Fibroblast of lung (primary cell): ENCODE results near the gene PDCD10. TPM values are rescaled to one million over a fixed set of nuclear protein-coding genes. Genes with fewer than 3 reads are reported as not detected.

Source experiments
- DNase-seq, 2 donors: peaks; one replicate each; pipeline versions ENCODE4 v3.0.0 to v3.0.0-alpha.2; 2010; ENCODE audit warnings: low read depth in 2 of 2
- H2AFZ ChIP-seq: 2 replicates; pipeline ENCODE4 v1.5.1; 2012; ENCODE audit warnings: low read length, control low read depth, inconsistent platforms
- H3K27ac ChIP-seq: 2 replicates; pipeline ENCODE4 v1.5.1; 2011; ENCODE audit warnings: low read length, control low read depth; ENCODE audit not compliant: insufficient read depth
- H3K27me3 ChIP-seq: 2 replicates; pipeline ENCODE4 v1.5.1; 2011; ENCODE audit warnings: mild to moderate bottlenecking, low read length; ENCODE audit not compliant: control insufficient read depth, insufficient read depth
- H3K36me3 ChIP-seq: 2 replicates; pipeline ENCODE4 v1.5.1; 2011; ENCODE audit warnings: low read length; ENCODE audit not compliant: control insufficient read depth, insufficient read depth
- H3K4me1 ChIP-seq: 2 replicates; pipeline ENCODE4 v1.5.1; 2011; ENCODE audit warnings: low read length; ENCODE audit not compliant: control insufficient read depth, insufficient read depth; ENCODE audit errors: extremely low read depth
- H3K4me2 ChIP-seq: 2 replicates; pipeline ENCODE4 v1.5.1; 2011; ENCODE audit warnings: low read length, control low read depth; ENCODE audit not compliant: insufficient read depth; ENCODE audit errors: extremely low read depth
- H3K4me3 ChIP-seq, 4 experiments: fragments of 200-600 bp in 1 of 4; sonication (generic) in 1 of 4; replicated peaks in 1 of 4; 2 replicates each; pipeline ENCODE4 v1.5.1; 2011 to 2016; ENCODE audit warnings: low read length in 4 of 4, low read depth in 3 of 4, mild to moderate bottlenecking in 3 of 4, control low read depth in 2 of 4, inconsistent platforms in 1 of 4, mixed read lengths in 1 of 4; ENCODE audit not compliant: insufficient read depth in 1 of 4; ENCODE audit errors: control extremely low read depth in 1 of 4
- H3K79me2 ChIP-seq: 2 replicates; pipeline ENCODE4 v1.5.1; 2012; ENCODE audit warnings: mild to moderate bottlenecking, low read length, inconsistent platforms; ENCODE audit not compliant: control insufficient read depth, insufficient read depth
- H3K9ac ChIP-seq: 2 replicates; pipeline ENCODE4 v1.5.1; 2011; ENCODE audit warnings: mild to moderate bottlenecking, low read length, control low read depth; ENCODE audit not compliant: insufficient read depth
- H3K9me3 ChIP-seq: 2 replicates; pipeline ENCODE4 v1.5.1; 2012; ENCODE audit warnings: low read depth, low read length; ENCODE audit not compliant: control insufficient read depth, insufficient read depth
- H4K20me1 ChIP-seq: 2 replicates; pipeline ENCODE4 v1.5.1; 2011; ENCODE audit warnings: low read length; ENCODE audit not compliant: control insufficient read depth, insufficient read depth; ENCODE audit errors: extremely low read depth
- CTCF ChIP-seq, 2 donors: IDR thresholded peaks in 1 of 2; conservative IDR thresholded peaks in 1 of 2; 1 replicate in 1 of 2; 2 replicates in 1 of 2; pipeline ENCODE4 v1.5.1; 2011 to 2012; ENCODE audit warnings: low read length in 2 of 2, control low read depth in 1 of 2, inconsistent platforms in 1 of 2, low read depth in 1 of 2, mild to moderate bottlenecking in 1 of 2
- EZH2 ChIP-seq: IDR thresholded peaks from 2 replicates; pipeline ENCODE4 v1.5.1; 2012; ENCODE audit warnings: low read length, control low read depth, mild to moderate bottlenecking; ENCODE audit errors: missing control alignments
- polyA plus RNA-seq, 2 donors: library from polyadenylated mRNA; depleted of rRNA in 1 of 2; stranded (reverse) in 1 of 2; unstranded in 1 of 2; fragments of >200 nt; gene quantifications; 2 replicates each; pipeline ENCODE4 v1.2.1, GENCODE V29; 2011 to 2012; ENCODE audit warnings: missing spikeins in 1 of 2
- total RNA-seq: library from RNA; depleted of rRNA; stranded (reverse); fragments of >200 nt; gene quantifications from 2 replicates; pipeline ENCODE4 v1.2.1, GENCODE V29; 2014

Gene PDCD10
- total and polyA plus RNA-seq, 2 donors (not counting 1 experiment from before 2014, with no cell fraction given): 46.6 to 90.4 TPM

- Histone ChIP-seq H3K9me3 (no peaks in the 10 kb centered on the region), H3K4me2 (no peak overlapping the region), H3K27me3 (no peaks in the 10 kb centered on the region), H3K36me3 (no peaks in the 10 kb centered on the region), H3K4me3 (no peak overlapping the region), H3K79me2 (peaks cover 22% of the 10 kb centered on the region), H3K27ac (no peak overlapping the region), H3K9ac (no peak overlapping the region), H2AFZ (no peak overlapping the region), H4K20me1 (no peaks in the 10 kb centered on the region), H3K4me1 (no peaks in the 10 kb centered on the region)
- TF ChIP-seq CTCF (conservative IDR thresholded peaks at IDR 0.05 in 1 of 2, IDR thresholded peaks at IDR 0.05 in 1 of 2; ENCODE audit: low read depth in 1 of 2, low read length in 2 of 2): no peak
- TF ChIP-seq EZH2: no peak
- no peak for DNase-seq
Measured at GRCh38 chr3:167711439-167711838, 23.3 kb downstream of the PDCD10 start.

- Histone ChIP-seq H3K4me3 (no peak overlapping the region), H3K79me2 (peaks cover 18% of the 10 kb centered on the region), H3K9ac (no peak overlapping the region), H3K27me3 (no peaks in the 10 kb centered on the region), H3K36me3 (no peaks in the 10 kb centered on the region), H2AFZ (no peak overlapping the region), H4K20me1 (peaks cover 2% of the 10 kb centered on the region), H3K4me1 (no peaks in the 10 kb centered on the region), H3K9me3 (no peaks in the 10 kb centered on the region), H3K4me2 (no peak overlapping the region), H3K27ac (no peak overlapping the region)
- no peak for TF ChIP-seq EZH2
- no peak for TF ChIP-seq CTCF (conservative IDR thresholded peaks at IDR 0.05 in 1 of 2, IDR thresholded peaks at IDR 0.05 in 1 of 2; ENCODE audit: low read depth in 1 of 2, low read length in 2 of 2)
- DNase-seq: no peak
Measured at GRCh38 chr3:167710552-167710951, 24.1 kb downstream of the PDCD10 start.

GRCh38 chr3:167709690-167710089 lies 25.0 kb downstream of the PDCD10 start:
- H3K27ac ChIP-seq: no peak overlapping the region
- no peak overlapping the region for H3K4me2 ChIP-seq
- H3K9ac ChIP-seq: no peak overlapping the region
- H3K36me3 ChIP-seq: no peaks in the 10 kb centered on the region
- H3K9me3 ChIP-seq: no peaks in the 10 kb centered on the region
- DNase-seq: no peak
- H2AFZ ChIP-seq: no peak overlapping the region
- TF ChIP-seq EZH2 (no peak), CTCF (conservative IDR thresholded peaks at IDR 0.05 in 1 of 2, IDR thresholded peaks at IDR 0.05 in 1 of 2; ENCODE audit: low read depth in 1 of 2, low read length in 2 of 2) (no peak)
- no peak overlapping the region for H3K4me3 ChIP-seq
- peaks cover 4% of the 10 kb centered on the region for H4K20me1 ChIP-seq
- no peaks in the 10 kb centered on the region for H3K27me3 ChIP-seq
- peaks cover 13% of the 10 kb centered on the region for H3K79me2 ChIP-seq
- no peaks in the 10 kb centered on the region for H3K4me1 ChIP-seq
